ENCODE data around the gene ABHD17A. TPM values are rescaled to one million over a fixed set of nuclear protein-coding genes. Genes with fewer than 3 reads are reported as not detected.
A peak's percentile ranks its signal among the peaks of the same experiment; 100 is the strongest.
"Not testable (repeated sequence)": the region's sequence is repeated elsewhere in the genome, so short reads cannot be mapped to it uniquely, and the experiment has no call there.

The ABHD17A gene
- polyA plus RNA-seq, 10 donors, result 37.7 to 69.5 (median 43.3) TPM

GRCh38 chr19:1882089-1882785, 3.1 kb downstream of the ABHD17A start:
- DNase-seq, result peak in 1 of 3 donors; percentile 47

- DNase-seq, result not testable (repeated sequence)
Observed at GRCh38 chr19:1881393-1882088, 3.8 kb downstream of the ABHD17A start.

GRCh38 chr19:1880611-1881392, 4.5 kb downstream of the ABHD17A start:
- DNase-seq, result no peak

DNA sequence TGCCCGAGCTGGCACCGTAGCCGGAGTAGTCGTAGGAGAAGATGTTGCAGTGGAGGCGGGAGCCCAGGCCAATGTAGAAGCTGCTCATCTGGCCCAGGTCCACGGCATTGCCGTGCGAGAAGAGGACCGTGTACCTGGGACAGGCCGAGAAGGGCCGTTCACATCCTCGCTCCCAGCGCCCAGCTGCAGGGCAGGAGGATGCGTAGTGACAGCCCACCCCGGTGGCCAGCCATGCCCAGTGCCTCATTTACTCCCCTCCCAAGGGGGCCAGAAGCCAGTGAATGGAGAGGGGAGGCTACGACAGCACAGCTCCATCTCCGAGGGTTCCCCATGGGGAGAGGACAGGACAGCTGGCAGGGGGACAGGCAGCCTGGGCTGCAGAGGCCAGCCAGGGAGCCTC, 5.3 kb downstream of the ABHD17A start:
- DNase-seq, result not testable (repeated sequence)

GRCh38 chr19:1878583-1878982, 6.7 kb downstream of the ABHD17A start:
- not testable (repeated sequence) for DNase-seq

GRCh38 chr19:1877280-1877660, 8.0 kb downstream of the ABHD17A start:
- not testable (repeated sequence) for DNase-seq

- DNase-seq, result peak in 1 of 3 donors; percentile 68
Observed at GRCh38 chr19:1876496-1877279, 8.6 kb downstream of the ABHD17A start.

DNA sequence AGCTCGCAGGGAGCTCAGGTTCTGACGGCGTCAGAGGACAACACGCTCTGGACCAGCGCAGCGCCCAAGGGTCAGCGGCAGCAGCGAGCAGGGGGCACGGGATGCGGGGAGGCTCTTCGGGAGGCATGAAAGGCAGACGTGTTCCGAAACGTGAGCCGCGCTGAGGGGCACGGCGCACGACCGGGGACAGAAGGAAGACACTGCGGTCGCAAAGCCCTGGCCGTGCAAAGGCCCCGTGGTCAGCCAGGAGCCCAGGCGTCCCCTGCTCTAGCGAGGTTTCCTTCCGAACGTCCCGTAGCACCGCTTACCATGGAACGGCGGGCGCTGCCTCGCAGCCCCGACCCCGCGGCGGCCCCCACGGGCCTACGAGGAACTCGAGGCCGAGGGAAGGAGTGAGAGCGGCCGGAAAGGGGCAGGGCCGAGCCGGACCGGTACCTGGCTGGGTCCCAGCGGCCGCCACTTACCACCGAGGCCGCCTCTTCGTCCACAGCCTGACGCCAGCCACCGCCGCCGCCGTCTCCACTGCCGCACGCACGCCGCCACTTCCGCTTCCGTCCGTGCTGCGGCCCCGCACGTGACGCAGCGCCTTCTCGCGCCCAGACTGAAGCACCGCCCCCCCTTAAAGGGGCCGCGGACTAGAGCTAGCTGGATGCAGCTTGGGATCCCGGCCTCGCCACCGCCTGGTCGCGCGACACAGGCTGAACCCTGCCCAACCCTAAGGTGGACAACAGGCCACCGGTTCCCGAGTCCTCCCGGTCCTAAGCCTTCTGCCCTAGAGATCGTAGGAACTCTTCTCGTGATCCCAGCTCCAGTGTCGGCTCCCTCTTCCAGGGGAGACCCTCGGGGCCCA, 9.4 kb downstream of the ABHD17A start:
- DNase-seq, result peak; percentile 91 to 97 (median 95)

DNA sequence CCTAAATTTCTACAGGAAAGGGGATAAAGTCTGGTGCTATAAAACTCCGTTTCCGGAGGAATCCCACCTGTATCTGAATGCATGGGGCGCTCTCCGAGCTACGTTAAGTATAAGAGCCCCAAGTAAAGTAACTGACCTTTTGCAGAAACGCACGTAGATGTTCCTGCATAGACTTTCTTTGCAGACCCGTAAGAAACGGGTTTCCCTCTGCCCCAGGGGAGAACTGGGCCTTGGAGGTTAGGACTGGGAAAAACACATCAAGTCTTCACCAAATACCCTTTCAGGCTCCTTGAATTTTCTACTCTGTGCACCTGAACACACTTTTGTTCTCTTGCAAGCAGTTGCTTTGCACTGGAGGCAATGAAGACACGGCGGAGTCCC, 10.0 kb downstream of the ABHD17A start:
- DNase-seq, result peak in 1 of 3 donors; percentile 18

DNA sequence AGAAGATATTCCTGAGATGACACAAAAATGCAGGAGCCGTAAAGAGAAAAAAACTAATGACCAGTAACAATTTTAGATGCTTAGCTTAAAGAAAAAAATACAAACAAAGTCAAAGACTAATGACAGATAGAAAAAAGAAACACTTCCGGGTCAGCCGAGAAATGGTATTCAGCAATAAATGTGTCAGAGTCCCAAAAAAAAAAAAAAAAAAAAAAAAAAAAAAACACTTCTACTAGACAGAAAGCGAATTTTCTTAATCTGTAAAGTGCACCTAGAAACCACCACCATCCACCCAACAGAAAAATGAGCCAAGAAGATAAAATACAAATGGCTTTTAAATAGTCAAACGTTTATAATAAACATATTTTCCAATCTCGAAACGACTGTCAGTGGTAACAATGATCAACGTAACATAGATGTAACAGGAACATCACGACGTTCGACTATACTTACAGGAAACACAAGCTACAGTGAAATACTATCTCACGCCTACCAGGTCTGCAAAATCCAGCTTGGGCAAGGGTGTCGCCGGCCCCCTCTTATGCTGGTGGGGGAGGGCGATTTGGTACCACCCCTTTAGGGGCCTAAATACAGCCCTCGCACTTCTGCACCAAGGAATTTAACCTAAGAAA, 10.6 kb downstream of the ABHD17A start:
- peak in 1 of 3 donors; percentile 30 for DNase-seq

GRCh38 chr19:1873524-1874473, 11.5 kb downstream of the ABHD17A start:
- no peak for DNase-seq

DNA sequence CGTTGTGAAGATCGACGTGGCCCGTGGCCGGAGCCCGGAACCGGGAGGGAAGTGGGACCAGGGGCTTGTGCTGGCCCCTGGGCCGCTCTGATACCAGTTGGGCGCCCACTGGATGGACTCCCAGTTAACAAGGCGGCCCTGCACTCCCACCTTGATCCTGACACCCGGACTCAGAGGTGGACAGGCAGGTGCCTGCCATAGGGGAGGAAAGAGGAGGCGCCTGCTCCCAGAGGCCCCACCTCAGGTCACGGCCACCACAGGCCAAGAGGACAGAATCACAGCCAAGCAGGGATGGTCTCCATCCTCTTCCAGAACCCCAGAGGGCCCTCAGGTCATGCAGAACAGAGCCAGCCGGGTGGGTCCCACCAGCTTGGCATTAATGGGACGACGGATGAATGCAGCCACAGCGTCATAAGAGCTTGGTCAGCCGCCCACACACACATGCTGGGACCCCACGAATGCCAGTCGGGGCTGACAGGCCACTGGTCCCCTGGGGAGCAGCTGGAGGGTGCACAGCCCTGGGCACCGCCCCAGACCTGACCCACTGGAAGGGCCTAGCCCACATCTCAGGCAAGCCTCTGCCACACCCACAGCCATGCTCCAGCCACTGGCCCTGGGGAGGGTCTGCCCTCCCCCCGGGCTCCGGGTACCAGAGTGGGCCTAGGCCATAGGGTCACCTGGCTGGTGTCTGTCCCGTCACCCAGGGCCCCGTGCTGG, 12.3 kb downstream of the ABHD17A start:
- no peak for DNase-seq

GRCh38 chr19:1871630-1872029, 13.7 kb downstream of the ABHD17A start:
- DNase-seq, result no peak

GRCh38 chr19:1871140-1871597, 14.1 kb downstream of the ABHD17A start:
- no peak for DNase-seq

DNA sequence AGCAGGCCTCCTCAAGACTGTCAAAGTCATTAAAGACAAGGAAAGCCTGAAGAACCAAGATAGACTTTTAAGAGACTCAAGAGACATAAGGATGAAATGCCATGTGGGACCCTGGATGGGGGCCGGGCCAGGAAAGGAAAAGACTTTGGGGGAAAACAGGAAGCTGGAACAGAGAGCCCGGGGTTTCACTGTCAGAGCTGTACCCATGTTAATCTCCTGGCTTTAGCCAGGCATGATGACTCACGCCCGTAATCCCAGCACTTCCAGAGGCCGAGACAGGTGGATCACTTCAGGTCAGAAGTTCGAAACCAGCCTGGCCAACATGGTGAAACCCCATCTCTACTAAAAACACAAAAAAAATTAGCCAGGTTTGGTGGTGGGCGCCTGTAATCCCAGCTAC, 16.3 kb downstream of the ABHD17A start:
- no peak for DNase-seq

GRCh38 chr19:1867349-1867724, 18.0 kb downstream of the ABHD17A start:
- no peak for DNase-seq

GRCh38 chr19:1866693-1867348, 18.5 kb downstream of the ABHD17A start:
- DNase-seq, result no peak
